ENCODE measurements around the gene FKRP.
A peak's percentile ranks its signal among the peaks of the same experiment; 100 is the strongest.
"Not testable (repeated sequence)": the region's sequence is repeated elsewhere in the genome, so short reads cannot be mapped to it uniquely, and the experiment has no call there.

Gene FKRP, protein sequence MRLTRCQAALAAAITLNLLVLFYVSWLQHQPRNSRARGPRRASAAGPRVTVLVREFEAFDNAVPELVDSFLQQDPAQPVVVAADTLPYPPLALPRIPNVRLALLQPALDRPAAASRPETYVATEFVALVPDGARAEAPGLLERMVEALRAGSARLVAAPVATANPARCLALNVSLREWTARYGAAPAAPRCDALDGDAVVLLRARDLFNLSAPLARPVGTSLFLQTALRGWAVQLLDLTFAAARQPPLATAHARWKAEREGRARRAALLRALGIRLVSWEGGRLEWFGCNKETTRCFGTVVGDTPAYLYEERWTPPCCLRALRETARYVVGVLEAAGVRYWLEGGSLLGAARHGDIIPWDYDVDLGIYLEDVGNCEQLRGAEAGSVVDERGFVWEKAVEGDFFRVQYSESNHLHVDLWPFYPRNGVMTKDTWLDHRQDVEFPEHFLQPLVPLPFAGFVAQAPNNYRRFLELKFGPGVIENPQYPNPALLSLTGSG

DNA sequence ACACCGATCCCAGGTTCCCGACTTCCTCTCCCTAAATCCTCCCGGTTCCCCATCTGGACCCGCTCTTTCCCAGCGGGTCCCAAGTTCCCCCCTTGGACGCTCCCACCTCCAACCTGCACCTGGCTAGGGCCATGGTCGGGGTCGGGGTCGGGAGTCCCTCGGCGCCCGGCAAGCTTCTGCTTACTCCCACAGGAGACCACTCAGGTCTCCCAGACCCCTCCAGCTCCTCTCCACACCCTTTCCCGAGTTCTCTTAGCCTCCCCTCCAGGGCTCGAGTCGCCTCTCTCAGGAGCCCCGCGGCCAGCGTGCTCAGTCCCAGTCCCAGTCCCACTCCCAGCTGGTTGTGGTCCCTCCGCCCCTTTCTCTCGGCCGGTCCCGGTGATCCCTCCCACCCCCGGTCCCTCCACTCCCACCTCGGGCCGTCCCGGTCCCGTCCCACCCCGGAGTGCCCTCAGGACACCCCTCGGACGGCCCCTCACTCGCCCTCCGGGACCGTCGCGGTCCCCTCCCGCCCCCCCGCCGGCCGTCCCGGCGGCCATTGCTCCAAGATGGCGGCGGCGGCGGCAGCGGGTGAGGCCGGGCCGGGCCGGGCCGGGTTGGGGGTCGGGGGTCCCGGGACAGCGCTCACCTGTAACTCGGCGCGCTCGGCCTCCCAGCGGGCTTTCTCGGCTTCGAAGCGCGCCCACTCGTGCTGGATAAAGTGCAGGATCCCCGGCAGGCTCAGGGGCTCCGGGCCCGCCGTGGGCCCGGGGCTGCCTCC is at the start of gene FKRP:
Gene FKRP (plus strand): TSS at position 537 of the 760 bp plus-strand sequence. CDS start 9,394 bp downstream, outside the sequence.
- no peak for DNase-seq (ENCODE audit: low spot score)

DNA sequence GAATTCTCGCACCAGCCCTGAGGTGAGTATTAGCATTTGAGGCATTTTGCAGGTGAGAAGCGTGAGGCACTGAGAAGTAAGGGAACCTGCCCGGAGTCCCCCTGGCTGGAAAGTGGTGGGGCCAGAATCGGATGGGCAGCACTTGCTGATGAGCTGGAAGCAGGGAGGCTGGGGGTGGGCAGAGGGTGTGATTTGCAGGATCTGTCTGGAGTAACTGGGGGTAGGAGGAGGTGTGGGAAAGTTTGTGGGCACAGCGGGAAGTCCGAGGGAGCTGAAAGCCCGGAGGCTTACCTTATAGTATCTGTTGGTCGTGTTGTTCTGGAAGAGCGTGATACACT is 49.0 kb upstream of the FKRP start:
- no peak for DNase-seq (ENCODE audit: low spot score)

DNA sequence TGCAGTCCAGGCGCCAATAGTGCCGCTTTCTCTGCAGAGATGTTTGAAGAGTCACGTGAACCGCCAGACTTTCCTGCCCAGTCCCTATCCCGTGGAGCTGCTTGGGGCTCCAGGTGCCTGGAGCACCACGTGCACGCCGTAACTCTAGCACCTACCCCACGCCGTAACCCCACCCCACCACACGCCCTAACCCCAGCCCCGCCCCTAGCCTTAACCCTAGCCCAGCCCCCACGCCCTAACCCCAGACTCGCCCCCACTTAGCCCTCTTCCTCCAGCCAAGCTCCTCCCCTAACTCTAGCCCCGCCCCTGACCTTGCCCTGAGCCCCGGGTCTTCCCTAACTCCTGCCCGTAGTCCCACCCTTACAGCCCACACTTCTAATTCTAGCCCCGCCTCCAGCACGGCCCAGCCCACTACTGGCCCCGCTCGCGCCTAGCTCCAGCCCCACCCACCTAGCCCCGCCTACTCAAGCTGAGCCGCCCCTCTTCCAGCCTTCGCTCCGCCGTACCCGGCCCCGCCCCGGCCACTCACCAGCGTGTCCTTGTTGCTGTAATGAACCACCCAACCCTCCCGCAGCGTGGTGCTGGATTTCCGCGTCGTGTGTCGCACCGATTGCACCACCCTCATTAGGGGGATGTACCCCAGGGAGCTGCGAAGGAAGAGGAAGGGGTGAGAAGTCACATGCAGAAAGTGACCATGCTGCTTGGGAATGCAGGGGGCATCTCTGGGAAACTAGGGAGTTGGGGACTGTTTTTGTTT is 48.5 kb upstream of the FKRP start:
- no peak for DNase-seq (ENCODE audit: low spot score)

DNA sequence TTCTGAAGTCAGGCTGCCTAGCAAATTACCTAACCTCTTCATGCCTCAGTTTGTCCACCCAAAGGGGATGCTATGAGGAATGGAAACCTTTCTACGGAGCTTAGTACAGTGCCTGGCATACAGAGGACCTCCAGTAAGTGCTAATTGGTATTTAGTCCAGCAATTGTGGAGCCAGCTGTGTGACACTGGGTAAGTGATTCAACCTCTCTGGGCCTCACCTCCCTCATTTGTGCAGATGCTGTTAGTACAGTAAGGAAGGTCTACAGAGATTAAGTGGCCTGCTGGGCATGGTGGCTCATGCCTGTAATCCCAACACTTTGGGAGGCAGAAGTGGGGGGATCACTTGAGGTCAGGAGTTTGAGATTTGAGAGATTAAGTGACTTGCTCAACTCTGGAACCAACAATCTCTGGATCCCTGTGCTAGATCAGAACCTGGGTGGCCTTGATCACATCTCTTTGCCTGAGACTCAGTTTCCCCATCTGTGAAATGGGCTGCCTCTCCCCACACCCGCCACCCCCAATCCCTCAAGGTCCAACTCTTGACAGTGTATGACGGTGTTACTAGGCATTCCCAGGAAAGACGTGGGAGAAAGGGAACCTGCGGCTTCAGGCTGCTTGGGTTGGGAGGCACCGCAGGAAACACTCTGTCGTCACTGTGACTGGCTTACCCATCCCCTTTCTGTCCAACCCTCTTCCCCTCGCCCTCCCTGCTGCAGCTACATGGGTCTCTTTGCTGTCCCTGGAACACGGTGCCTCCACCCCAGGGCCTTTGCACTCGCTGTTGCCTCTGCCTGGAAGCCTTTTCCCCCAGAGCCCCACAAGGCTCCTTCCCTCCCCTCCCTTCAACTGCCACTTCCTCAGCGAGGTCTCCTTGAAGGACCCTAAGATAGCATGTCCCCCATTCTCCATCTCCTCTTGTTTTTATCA is 47.2 kb upstream of the FKRP start:
- DNase-seq (ENCODE audit: low spot score) = no peak

DNA sequence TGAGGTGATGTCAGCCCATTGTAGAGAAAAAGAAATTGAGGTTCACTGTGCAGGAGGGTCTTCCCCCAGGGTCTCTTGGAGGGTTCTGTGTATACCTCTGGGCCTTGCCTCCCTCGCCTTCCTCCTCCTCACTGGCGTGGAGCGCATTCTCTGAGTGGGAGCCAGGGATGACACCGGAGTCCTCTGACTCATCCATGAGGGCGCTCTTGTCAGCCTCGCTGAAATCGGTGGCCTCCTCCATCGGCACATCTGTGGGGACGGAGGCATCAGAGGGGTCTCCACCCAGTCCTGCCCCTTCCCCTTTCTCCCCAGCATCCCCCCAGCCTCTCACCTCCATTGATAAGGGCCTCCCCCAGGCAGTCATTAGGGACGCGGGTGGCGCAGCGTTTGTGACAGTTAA is 45.2 kb upstream of the FKRP start:
- no peak for DNase-seq (ENCODE audit: low spot score)

DNA sequence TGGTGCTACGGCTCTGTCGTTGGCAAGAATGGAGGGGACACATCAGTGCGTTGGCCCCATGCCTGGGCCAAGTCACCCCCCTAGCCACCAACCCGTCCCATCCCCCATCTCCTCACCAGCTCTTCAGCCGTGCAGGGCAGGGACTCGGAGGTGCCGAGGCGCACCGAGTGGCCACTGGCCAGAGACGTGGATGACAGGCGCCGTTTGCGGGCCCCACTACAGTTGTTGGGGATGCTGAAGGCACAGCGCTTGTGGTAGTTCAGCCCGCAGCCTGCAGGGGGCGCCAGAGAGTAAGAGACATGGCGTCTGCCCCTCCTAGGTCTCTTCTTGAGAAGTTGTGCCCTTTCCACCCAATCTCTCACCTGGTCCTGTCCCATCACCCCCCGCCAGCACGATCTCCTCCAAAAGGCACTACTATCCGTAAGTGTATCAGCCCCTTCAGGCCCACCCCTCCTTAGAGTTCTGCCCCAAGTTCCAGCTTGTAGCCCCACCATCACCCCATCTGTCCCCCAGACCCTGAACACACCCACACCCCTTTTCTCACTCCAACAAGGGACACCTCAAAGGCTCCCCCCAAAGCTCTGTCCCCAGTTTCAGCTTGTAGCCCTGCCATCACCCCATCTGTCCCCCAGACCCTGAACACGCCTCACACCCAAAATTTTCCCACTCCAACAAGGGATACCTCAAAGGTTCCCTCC is 41.3 kb upstream of the FKRP start:
- peak; percentile 15 for DNase-seq (ENCODE audit: low spot score)

DNA sequence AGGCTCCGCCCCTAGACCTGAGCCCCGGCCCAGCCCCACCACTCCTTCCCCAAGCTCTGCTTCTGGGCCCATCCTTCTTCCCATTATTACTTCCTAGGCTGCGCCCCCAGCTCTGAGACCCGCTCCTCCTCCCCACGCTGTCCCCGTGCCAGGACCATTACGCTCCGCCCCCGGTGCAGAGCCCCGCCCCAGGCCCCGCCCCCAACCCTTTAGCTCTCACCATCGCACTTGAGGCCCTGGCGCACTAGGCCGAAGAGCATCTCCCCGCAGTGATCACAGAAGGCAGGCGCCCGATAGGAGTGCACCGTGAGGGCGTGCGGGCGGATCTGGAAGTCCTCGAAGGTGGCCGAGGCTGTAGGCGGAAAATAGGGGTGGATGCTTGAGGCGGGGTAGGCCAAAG is 35.2 kb upstream of the FKRP start:
- DNase-seq (ENCODE audit: low spot score) = no peak

DNA sequence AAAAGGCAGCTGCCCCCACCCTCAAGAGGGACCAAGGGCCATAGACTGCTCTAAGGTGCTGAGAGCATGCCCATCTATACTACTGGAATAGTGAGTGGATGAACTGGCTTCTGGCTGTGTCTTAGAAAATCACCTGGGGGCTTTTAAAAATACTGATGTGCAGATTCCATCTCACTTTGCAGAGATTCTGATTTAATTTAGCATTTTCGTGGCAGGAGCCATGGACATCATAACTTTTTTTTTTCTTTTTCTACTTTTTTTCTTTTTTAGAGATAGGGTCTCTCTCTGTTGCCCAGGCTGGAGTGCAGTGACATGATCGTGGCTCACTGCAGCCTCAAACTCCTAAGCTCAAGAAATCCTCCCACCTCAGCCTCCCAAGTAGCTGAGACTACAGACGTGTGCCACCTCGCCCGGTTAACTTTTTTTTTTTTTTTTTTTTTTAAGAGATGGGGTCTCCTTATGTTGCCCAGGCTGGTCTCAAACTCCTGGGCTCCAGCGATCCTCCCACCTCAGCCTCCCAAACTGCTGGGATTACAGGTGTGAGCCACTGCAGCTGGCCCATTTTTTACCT is 33.0 kb upstream of the FKRP start:
- DNase-seq (ENCODE audit: low spot score) = not testable (repeated sequence)

DNA sequence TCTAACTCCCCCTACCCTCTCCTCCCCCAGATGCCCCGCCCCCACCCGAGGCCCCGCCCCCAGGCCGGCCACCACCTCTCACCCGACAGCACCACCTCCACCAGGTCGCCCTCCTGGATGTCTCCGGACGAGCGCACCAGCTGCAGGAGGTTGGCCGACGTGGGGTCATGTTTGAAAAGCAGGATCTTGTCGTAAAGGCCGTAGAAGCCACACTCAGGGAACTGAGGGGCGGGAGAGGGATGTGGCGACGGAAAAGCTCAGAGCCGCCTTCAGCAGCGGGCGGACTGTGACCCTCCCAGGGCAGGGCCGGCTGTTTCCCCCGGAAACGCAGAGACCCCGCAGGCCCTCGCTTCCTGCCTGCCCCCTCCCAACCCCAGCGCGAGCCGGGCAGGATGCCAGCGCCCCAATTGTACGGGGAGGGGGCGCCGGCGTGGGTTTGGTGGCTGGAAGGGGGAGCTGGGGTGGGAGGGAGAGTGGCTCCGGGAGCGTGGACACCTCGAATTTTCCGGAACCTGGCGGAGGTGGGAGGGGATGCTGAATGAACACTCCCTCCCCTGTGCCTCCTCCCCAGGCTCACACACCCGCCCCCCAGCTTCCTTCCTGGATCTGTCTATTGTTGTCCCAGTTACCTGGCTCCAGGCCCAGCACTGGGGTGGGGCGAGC is 31.9 kb upstream of the FKRP start:
- DNase-seq (ENCODE audit: low spot score) = peak; percentile 57

DNA sequence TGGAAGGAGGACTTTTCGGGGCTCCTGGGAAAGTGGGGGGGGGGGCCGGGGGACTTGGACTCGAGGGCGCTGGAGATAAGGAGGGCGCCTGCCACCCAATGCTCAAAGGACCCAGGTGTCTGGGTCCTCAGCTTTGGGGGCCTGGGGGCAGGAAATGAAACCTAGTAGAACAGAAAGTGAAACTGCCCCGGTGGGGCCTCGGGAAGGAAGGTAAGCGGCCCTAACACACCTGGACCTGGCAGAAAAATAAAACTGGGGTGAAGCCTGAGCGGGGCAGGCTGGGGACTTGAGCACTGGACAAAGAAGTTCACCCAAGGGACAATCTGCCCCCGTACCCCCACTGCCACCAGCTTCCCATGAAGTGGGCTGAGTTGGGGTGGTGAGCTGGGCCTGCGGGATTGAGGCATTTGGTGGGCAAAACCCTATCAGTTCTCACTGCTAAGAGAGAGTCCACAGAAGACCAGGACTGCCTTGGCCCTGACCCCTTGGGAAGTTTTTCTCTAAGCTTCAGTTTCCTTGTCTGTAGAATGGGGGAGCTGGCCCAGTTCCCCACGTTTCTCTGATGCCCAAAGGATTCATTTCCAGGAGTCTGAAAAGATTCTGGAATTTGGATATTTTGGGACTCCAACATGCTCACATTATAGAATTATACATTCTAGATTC is 31.3 kb upstream of the FKRP start:
- DNase-seq (ENCODE audit: low spot score) = no peak

DNA sequence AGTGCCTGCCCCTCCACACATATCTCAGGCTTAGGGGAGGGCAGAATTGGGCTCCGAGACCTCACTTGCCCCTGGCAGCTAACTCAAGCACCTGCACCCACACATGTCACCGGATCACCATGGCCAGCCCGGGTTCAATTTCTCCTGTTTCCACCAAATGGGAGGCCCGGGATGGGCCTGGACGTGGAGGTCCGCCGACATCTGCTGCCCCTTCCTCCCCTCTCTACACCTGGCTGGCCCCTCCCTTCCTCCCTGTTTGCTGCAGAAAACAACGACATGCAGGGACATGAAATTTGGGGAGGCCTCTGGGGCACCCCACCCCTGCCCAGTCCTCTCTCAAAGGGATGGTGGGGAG is 30.3 kb upstream of the FKRP start:
- DNase-seq (ENCODE audit: low spot score) = no peak

DNA sequence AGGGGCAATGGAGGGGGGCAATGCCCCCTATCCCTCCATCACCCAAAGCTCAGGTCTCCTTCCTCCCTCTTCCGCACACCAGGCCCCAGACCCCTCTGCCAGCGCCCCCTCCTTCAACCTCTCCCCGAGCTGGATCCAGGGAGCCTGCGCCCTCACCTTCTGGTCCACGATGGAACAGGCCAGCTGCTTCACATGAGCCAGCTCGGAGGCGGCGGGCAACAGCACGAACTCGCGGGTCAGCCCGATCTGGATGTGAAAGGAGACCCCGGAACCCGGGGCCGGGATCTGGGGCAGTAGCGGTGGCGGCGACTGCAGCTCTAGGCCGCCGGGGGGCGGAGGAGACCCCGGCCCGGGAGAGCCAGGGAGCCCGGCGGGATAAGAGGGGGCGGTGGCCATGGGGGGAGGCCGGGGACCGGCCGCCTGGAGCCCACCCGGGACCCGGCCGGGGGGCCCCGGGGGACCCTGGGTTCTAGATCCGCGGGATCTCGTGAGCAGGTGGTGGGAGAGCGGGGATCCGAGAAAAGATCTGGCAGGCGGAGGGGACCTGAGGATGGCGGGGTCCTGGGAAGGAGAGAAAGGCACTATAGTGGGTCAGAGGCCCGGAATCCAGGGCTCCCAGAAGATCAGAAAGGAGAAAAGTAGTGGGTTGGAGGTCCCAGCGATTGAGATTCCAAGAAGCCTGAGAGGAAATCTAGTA is 29.7 kb upstream of the FKRP start:
- no peak for DNase-seq (ENCODE audit: low spot score)

DNA sequence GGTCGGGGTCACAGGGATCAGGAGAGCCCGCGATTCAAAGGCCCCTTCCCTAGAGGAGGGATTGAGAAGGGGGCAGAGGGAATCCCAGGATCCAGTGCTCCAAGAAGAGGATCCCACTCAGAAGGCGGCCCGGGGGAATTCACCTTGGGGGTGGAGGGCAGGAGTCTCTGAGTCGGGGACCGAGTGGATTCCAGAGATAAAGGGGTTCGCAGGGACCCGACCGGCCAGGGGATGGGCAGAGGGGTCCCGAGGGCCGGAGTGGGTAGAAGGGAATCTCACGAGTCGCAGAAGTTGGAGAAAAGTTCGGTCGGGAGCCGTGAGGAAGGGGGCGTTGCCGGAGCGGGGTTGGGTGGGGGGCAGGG is 29.2 kb upstream of the FKRP start:
- no peak for DNase-seq (ENCODE audit: low spot score)

DNA sequence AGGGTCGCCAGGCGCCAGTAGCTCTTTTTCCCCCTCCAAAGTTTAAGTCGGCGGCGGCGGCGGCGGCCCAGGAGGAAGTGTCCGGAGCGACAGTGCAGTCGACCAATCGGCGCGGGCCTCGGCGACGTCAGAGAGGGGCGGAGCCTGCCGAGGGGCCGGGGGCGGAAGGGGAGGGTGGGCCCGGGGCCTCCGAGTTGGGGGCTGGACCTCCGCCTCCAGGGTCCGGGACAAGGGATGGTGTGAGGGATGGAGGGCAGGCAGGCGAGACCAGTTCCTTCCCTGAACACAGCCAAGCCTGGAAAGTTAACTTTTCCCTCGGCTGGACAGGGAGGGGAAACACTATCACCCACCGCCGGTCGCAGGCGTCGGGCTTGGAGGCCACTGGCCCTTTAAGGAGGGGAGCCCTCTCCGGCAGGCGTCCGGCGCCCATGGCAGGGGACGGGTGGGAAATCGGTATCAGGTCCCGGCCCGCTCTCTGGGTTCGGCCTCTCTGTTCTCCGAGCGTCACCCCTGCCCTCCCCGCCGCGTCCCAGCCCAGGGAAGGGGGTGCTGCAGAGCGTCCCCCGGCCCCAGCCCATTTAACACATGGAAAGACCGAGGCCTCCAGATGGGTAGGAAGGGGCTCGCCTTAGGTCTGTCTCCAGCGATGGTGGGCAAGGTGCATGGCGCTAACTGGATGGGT is 28.7 kb upstream of the FKRP start, which contains the start of gene PRKD2:
Gene PRKD2 (minus strand): TSS at position 81 of the 682 bp plus-strand sequence. CDS start 744 bp downstream, outside the sequence.
- peak; percentile 60 for DNase-seq (ENCODE audit: low spot score)

DNA sequence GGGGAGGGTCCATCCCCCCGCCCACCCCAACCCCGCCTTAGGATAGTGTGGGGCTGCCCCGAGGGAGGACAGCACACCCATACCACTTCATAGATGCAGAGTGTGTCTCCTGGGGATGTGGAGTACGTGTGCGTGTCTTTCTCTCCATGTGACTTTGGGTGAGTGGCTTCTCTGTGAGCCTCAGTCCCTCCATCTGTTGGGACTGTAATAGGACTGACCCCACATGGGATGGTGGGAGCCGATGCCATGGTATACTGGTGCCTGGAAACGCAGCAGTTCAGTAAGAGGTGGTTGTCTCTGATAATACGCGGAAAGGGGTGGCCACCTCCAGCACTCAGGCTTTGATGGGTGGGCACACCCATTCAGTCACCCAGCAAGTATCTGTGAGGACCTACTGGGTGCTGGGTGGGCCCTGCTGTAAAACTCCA is 28.1 kb upstream of the FKRP start:
- no peak for DNase-seq (ENCODE audit: low spot score)

DNA sequence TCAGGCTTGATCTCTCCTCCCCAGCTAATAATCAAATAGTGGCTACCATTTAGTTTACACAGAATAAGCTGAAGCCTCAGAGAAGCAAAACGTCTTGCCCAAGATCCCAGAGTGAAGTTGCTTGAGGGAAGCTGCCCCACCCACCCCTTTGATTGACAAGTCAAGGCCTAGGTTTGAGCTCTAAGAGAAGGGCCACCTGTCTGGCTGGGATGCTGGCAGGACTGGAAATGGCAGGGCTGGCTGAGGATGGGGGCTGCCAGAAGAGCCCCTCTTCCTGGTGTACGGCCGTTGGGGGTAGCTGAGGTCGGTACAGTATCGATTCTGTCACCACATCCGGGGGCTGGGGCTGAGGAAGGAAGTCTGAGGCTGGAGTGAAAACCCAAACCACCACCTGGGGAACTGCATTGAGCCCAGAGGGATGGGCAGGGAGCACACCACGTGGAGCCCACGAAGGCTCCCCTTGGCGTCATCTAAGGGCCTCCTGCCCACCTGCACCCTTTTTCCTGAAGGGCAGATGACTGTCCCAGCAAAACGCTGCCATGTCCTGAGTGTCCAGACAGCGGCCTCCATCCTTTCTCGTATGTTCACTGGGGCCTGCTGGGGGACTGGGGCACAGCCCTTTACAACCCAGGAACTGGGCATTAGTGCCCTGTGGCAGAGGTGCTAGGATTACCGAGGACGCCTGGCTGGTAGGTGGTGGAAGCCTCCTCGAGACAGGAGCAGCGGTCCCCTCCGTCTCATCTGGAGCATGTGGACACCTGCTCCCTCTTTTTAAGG is 27.5 kb upstream of the FKRP start:
- peak; percentile 20 for DNase-seq (ENCODE audit: low spot score)

DNA sequence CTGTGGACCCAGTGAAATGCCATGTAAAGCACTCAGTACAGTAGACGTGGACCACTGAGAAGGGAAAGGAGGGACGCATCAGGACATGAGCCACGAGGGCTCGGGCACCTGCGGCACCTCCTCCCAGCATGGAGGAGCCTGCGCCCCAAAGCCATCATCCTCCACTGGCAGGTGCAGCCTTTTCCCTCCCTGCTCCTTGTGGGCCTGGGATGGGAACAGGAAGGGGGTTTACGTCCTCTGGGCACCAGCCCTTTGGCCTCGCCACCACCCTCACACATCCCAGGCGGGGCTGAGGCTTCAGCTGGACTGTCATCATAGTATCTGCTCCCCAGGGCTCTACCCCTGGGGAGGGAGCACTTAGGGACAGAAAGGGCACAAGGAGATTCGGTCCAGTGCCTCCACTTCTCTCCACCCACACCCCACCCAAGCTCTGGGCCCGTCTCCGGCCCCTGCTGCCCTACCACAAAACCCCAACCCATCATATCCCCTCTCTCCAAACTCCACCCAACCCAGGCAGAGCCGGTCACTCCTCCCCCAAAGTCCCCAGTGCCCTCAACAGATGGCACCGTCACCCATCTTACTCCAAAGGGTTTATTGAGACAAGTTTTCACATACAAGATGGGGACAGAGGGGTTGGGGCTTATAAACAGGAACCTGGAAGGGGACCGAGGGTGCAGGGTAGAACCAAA is 26.8 kb upstream of the FKRP start:
- DNase-seq (ENCODE audit: low spot score) = no peak
